ENCODE data around the gene CCDC51. TPM values are rescaled to one million over a fixed set of nuclear protein-coding genes. Genes with fewer than 3 reads are reported as not detected.

CCDC51 gene
- total and polyA plus RNA-seq, 7 donors, result 9.4 to 22.5 (median 13.3) TPM

- DNase-seq, result no peak
Observed at GRCh38 chr3:48398701-48399386, 41.1 kb downstream of the CCDC51 start.

GRCh38 chr3:48397767-48398681 lies 41.9 kb downstream of the CCDC51 start:
- DNase-seq, result no peak
- Histone ChIP-seq H3K36me3 (no peaks in the 10 kb centered on the region), H3K27ac (no peak overlapping the region), H3K27me3 (peaks cover 0 to 5% (median 0%) of the 10 kb centered on the region in 3 donors), H3K9me3 (no peaks in the 10 kb centered on the region), H3K4me1 (peaks cover 0 to 21% (median 20%) of the 10 kb centered on the region in 4 donors), H3K4me3 (no peak overlapping the region)
- 62 to 82% methylated on average over 9 of the region's 9 CpGs for WGBS, 2 donors
- TF ChIP-seq POLR2A (IDR thresholded peaks at IDR 0.05), result no peak
- intact Hi-C loops (cut with DNase I), result loop anchor here (5.0 kb wide), 1 partner anchor 121 kb away; no protein-coding TSS in a partner anchor

More at GRCh38 chr3:48398701-48399386, 41.1 kb downstream of the CCDC51 start:
- WGBS, 2 donors, result 34 to 73% methylated on average over 11 of the region's 11 CpGs
- Histone ChIP-seq H3K27ac (peak overlapping the region in 2 of 4 donors; percentile 20 to 89), H3K4me3 (no peak overlapping the region), H3K9me3 (no peaks in the 10 kb centered on the region), H3K36me3 (peaks cover 0 to 7% (median 2%) of the 10 kb centered on the region in 4 donors), H3K4me1 (peaks cover 0 to 28% (median 23%) of the 10 kb centered on the region in 4 donors), H3K27me3 (no peaks in the 10 kb centered on the region)
- intact Hi-C loops (cut with DNase I), result loop anchor here (5.0 kb wide), 1 partner anchor 122 kb away; no protein-coding TSS in a partner anchor
- no peak for TF ChIP-seq POLR2A (IDR thresholded peaks at IDR 0.05)
- TF ChIP-seq POLR2AphosphoS5 (IDR thresholded peaks at IDR 0.05), result no peak
- TF ChIP-seq EP300 (IDR thresholded peaks at IDR 0.05), result no peak
- no peak for TF ChIP-seq CTCF (IDR thresholded peaks at IDR 0.05)

- H3K27ac ChIP-seq, result no peak overlapping the region
- no peaks in the 10 kb centered on the region for H3K36me3 ChIP-seq
- no peak for DNase-seq
- 45 to 71% methylated on average over 3 of the region's 3 CpGs for WGBS, 2 donors
- H3K4me1 ChIP-seq, result no peaks in the 10 kb centered on the region
- TF ChIP-seq POLR2AphosphoS5 (IDR thresholded peaks at IDR 0.05) (no peak), EP300 (IDR thresholded peaks at IDR 0.05) (no peak), CTCF (IDR thresholded peaks at IDR 0.05) (no peak), POLR2A (IDR thresholded peaks at IDR 0.05) (no peak)
- intact Hi-C loops (cut with DNase I), result loop anchor here (5.0 kb wide), 1 partner anchor 118 kb away; no protein-coding TSS in a partner anchor
- H3K9me3 ChIP-seq, result no peaks in the 10 kb centered on the region
- H3K27me3 ChIP-seq, result peaks cover 0 to 6% (median 0%) of the 10 kb centered on the region in 3 donors
- H3K4me3 ChIP-seq, result no peak overlapping the region
Observed at GRCh38 chr3:48395714-48396113, 44.2 kb downstream of the CCDC51 start.

- no peak for DNase-seq
- H3K36me3 ChIP-seq, result no peaks in the 10 kb centered on the region
- 92% methylated on average over 2 of the region's 2 CpGs for WGBS, 2 donors
- TF ChIP-seq POLR2AphosphoS5 (IDR thresholded peaks at IDR 0.05) (no peak), POLR2A (IDR thresholded peaks at IDR 0.05) (no peak), EP300 (IDR thresholded peaks at IDR 0.05) (no peak)
- intact Hi-C loops (cut with DNase I), result no loop called here
- peaks cover 0 to 6% (median 0%) of the 10 kb centered on the region in 3 donors for H3K27me3 ChIP-seq
- H3K27ac ChIP-seq, result no peak overlapping the region
- no peak overlapping the region for H3K4me3 ChIP-seq
- no peaks in the 10 kb centered on the region for H3K4me1 ChIP-seq
- H3K9me3 ChIP-seq, result no peaks in the 10 kb centered on the region
Observed at GRCh38 chr3:48394391-48394790, 45.5 kb downstream of the CCDC51 start.

- Histone ChIP-seq H3K4me1 (no peaks in the 10 kb centered on the region), H3K27ac (no peak overlapping the region), H3K27me3 (peaks cover 0 to 6% (median 0%) of the 10 kb centered on the region in 3 donors), H3K36me3 (no peaks in the 10 kb centered on the region), H3K9me3 (no peaks in the 10 kb centered on the region), H3K4me3 (no peak overlapping the region)
- WGBS, 2 donors, result 73% methylated on average over 2 of the region's 2 CpGs
- TF ChIP-seq CTCF (IDR thresholded peaks at IDR 0.05), result no peak
- TF ChIP-seq POLR2AphosphoS5 (IDR thresholded peaks at IDR 0.05), result no peak
- TF ChIP-seq POLR2A (IDR thresholded peaks at IDR 0.05), result no peak
- no peak for TF ChIP-seq EP300 (IDR thresholded peaks at IDR 0.05)
- DNase-seq, result no peak
- intact Hi-C loops (cut with DNase I), result no loop called here
Observed at GRCh38 chr3:48388966-48389365, 51.0 kb downstream of the CCDC51 start.
